Measurements from ENCODE around the gene PTPRN2.

Gene PTPRN2

GRCh38 chr7:157846271-157846670 lies 741.4 kb downstream of the PTPRN2 start:
- DNase-seq (ENCODE audit: low read depth): no peak

- DNase-seq (ENCODE audit: low read depth): no peak
These were observed 742.3 kb downstream of the PTPRN2 start for GRCh38 chr7:157845203-157845835.

GRCh38 chr7:157844611-157845010 lies 743.0 kb downstream of the PTPRN2 start:
- DNase-seq (ENCODE audit: low read depth): no peak

GRCh38 chr7:157844141-157844540 lies 743.5 kb downstream of the PTPRN2 start:
- DNase-seq (ENCODE audit: low read depth): no peak

GRCh38 chr7:157843336-157844140 lies 744.1 kb downstream of the PTPRN2 start:
- no peak for DNase-seq (ENCODE audit: low read depth)

- no peak for DNase-seq (ENCODE audit: low read depth)
These were observed 745.8 kb downstream of the PTPRN2 start for GRCh38 chr7:157841773-157842370.

- no peak for DNase-seq (ENCODE audit: low read depth)
These were observed 746.5 kb downstream of the PTPRN2 start for GRCh38 chr7:157840914-157841772.

GRCh38 chr7:157840174-157840913 lies 747.3 kb downstream of the PTPRN2 start:
- DNase-seq (ENCODE audit: low read depth): no peak

- DNase-seq (ENCODE audit: low read depth): no peak
These were observed 747.9 kb downstream of the PTPRN2 start for GRCh38 chr7:157839672-157840167.

- no peak for DNase-seq (ENCODE audit: low read depth)
These were observed 748.4 kb downstream of the PTPRN2 start for GRCh38 chr7:157839226-157839625.

- DNase-seq (ENCODE audit: low read depth): no peak
These were observed 750.1 kb downstream of the PTPRN2 start for GRCh38 chr7:157837561-157837960.

- no peak for DNase-seq (ENCODE audit: low read depth)
These were observed 750.6 kb downstream of the PTPRN2 start for GRCh38 chr7:157837047-157837446.

- no peak for DNase-seq (ENCODE audit: low read depth)
These were observed 753.0 kb downstream of the PTPRN2 start for GRCh38 chr7:157834501-157835163.

- DNase-seq (ENCODE audit: low read depth): no peak
These were observed 754.6 kb downstream of the PTPRN2 start for GRCh38 chr7:157832866-157833607.

- no peak for DNase-seq (ENCODE audit: low read depth)
These were observed 755.2 kb downstream of the PTPRN2 start for GRCh38 chr7:157832421-157832820.

GRCh38 chr7:157832006-157832405 lies 755.6 kb downstream of the PTPRN2 start:
- no peak for DNase-seq (ENCODE audit: low read depth)

- DNase-seq (ENCODE audit: low read depth): no peak
These were observed 756.3 kb downstream of the PTPRN2 start for GRCh38 chr7:157831143-157831905.

GRCh38 chr7:157830331-157830730 lies 757.3 kb downstream of the PTPRN2 start:
- DNase-seq (ENCODE audit: low read depth): no peak

- no peak for DNase-seq (ENCODE audit: low read depth)
These were observed 758.1 kb downstream of the PTPRN2 start for GRCh38 chr7:157829491-157829890.

Data from stimulated activated CD4-positive, alpha-beta T cell treated with anti-CD3 and anti-CD28 coated beads, Interleukin-2, amount 100 ng/mL, for 4 hours (primary cell).